M059J (cell line): Measurements from ENCODE around the gene WDR13. TPM values are rescaled to one million over a fixed set of nuclear protein-coding genes. Genes with fewer than 3 reads are reported as not detected.
"Not testable (repeated sequence)": the region's sequence is repeated elsewhere in the genome, so short reads cannot be mapped to it uniquely, and the experiment has no call there.

ENCODE experiments used
- DNase-seq: peaks from one replicate; pipeline ENCODE4 v3.0.0-alpha.2; 2012; ENCODE audit warnings: low read depth
- total RNA-seq: library from RNA; depleted of rRNA; stranded (reverse); fragments of >200 nt; shearing (Covaris generic); gene quantifications from 2 replicates; pipeline ENCODE4 v1.2.3, GENCODE V29; 2014; rRNA removed

Gene WDR13
- total RNA-seq, 1 experiment from 2014 or later, result 88.6 TPM

- not testable (repeated sequence) for DNase-seq
Observed at GRCh38 chrX:48654746-48655145, 57.5 kb downstream of the WDR13 start.

Other genes with a start within 250 kb of the WDR13 start
- not detected in 2 replicates for gene SSX3, start 240.8 kb upstream of the WDR13 start, total RNA-seq
- not detected in 2 replicates for gene SSX4, start 214.0 kb upstream of the WDR13 start, total RNA-seq
- not detected in 2 replicates for gene SSX4B, start 185.5 kb upstream of the WDR13 start, total RNA-seq
- gene SLC38A5, start 127.2 kb upstream of the WDR13 start, total RNA-seq, result 0.05 TPM in 1 of 2 replicates, not detected in the other
- 107 and 123 TPM in 2 replicates for gene FTSJ1, start 121.3 kb upstream of the WDR13 start, total RNA-seq
- 23.1 and 25.4 TPM in 2 replicates for gene PORCN, start 88.5 kb upstream of the WDR13 start, total RNA-seq
- 248 and 277 TPM in 2 replicates for gene EBP, start 75.7 kb upstream of the WDR13 start, total RNA-seq
- 6.7 and 9.3 TPM in 2 replicates for gene TBC1D25, start 57.8 kb upstream of the WDR13 start, total RNA-seq
- gene RBM3, start 23.0 kb upstream of the WDR13 start, total RNA-seq, result 52.6 and 64.2 TPM in 2 replicates
- not detected in 2 replicates for gene WAS, start 86.3 kb downstream of the WDR13 start, total RNA-seq
- gene SUV39H1, start 99.2 kb downstream of the WDR13 start, total RNA-seq, result 15.1 and 22.8 TPM in 2 replicates
- gene GLOD5, start 164.3 kb downstream of the WDR13 start, total RNA-seq, result not detected in 2 replicates
- gene GATA1, start 189.1 kb downstream of the WDR13 start, total RNA-seq, result not detected in 2 replicates
- gene HDAC6, start 204.6 kb downstream of the WDR13 start, total RNA-seq, result 44.8 and 50.7 TPM in 2 replicates
- gene ERAS, start 229.0 kb downstream of the WDR13 start, total RNA-seq, result not detected in 2 replicates
- gene PCSK1N, start 238.1 kb downstream of the WDR13 start, total RNA-seq, result 4.1 and 9.0 TPM in 2 replicates